Osteoblast (primary cell): ENCODE data around the gene ZNF860. TPM values are rescaled to one million over a fixed set of nuclear protein-coding genes. Genes with fewer than 3 reads are reported as not detected.
A peak's percentile ranks its signal among the peaks of the same experiment; 100 is the strongest.

Experiments
- DNase-seq: peaks from one replicate; pipeline ENCODE4 v3.0.0; 2011; ENCODE audit warnings: low spot score, mixed read lengths; ENCODE audit not compliant: insufficient read length; ENCODE audit errors: missing footprints
- H2AFZ ChIP-seq: 2 replicates; pipeline ENCODE4 v1.6.0; 2011; ENCODE audit warnings: mild to moderate bottlenecking, low read length
- H3K27ac ChIP-seq: 2 replicates; pipeline ENCODE4 v1.5.1; 2011; ENCODE audit warnings: mild to moderate bottlenecking, low read depth, low read length, moderate library complexity
- H3K27me3 ChIP-seq: 2 replicates; pipeline ENCODE4 v1.6.0; 2012; ENCODE audit warnings: mild to moderate bottlenecking, control low read depth, inconsistent platforms, low read length, moderate library complexity; ENCODE audit not compliant: insufficient read depth
- H3K36me3 ChIP-seq: 2 replicates; pipeline ENCODE4 v1.5.1; 2011; ENCODE audit warnings: mild to moderate bottlenecking, low read length, control low read depth, moderate library complexity; ENCODE audit not compliant: insufficient read depth
- H3K4me1 ChIP-seq: 2 replicates; pipeline ENCODE4 v1.5.1; 2011; ENCODE audit warnings: mild to moderate bottlenecking, low read length, control low read depth, moderate library complexity; ENCODE audit not compliant: insufficient read depth
- H3K4me2 ChIP-seq: 2 replicates; pipeline ENCODE4 v1.6.0; 2011; ENCODE audit warnings: mild to moderate bottlenecking, low read length; ENCODE audit not compliant: insufficient read depth
- H3K4me3 ChIP-seq: fragments of 200-600 bp; sonication (generic); 3 replicates; pipeline ENCODE4 v1.5.1; 2012; ENCODE audit warnings: mild to moderate bottlenecking, low read length, inconsistent platforms; ENCODE audit not compliant: insufficient read depth
- H3K79me2 ChIP-seq: 2 replicates; pipeline ENCODE4 v1.6.0; 2012; ENCODE audit warnings: mild to moderate bottlenecking, low read length, control low read depth, inconsistent platforms; ENCODE audit not compliant: insufficient read depth
- H3K9me3 ChIP-seq: 2 replicates; pipeline ENCODE4 v1.5.1; 2011; ENCODE audit warnings: low read depth, low read length, control low read depth
- H4K20me1 ChIP-seq: 2 replicates; pipeline ENCODE4 v1.6.0; 2012; ENCODE audit warnings: mild to moderate bottlenecking, low read length, control low read depth; ENCODE audit not compliant: insufficient read depth
- CTCF ChIP-seq: IDR thresholded peaks from 2 replicates; pipeline ENCODE4 v1.5.1; 2011; ENCODE audit warnings: mild to moderate bottlenecking, low read depth, low read length, moderate library complexity; ENCODE audit errors: extremely low read depth
- total RNA-seq: library from RNA; depleted of rRNA; stranded (reverse); fragments of >200 nt; gene quantifications from 2 replicates; pipeline ENCODE4 v1.2.3, GENCODE V29; 2012

The ZNF860 gene
- total RNA-seq, 1 donor, result 0.72 TPM

- TF ChIP-seq CTCF, result no peak
- H3K27me3 ChIP-seq, result no peaks in the 10 kb centered on the region
- no peaks in the 10 kb centered on the region for H3K9me3 ChIP-seq
- no peak overlapping the region for H3K4me2 ChIP-seq
- no peaks in the 10 kb centered on the region for H3K36me3 ChIP-seq
- no peaks in the 10 kb centered on the region for H4K20me1 ChIP-seq
- H3K4me3 ChIP-seq, result no peak overlapping the region
- peak; percentile 85 for DNase-seq
- H2AFZ ChIP-seq, result no peak overlapping the region
- no peak overlapping the region for H3K27ac ChIP-seq
- no peaks in the 10 kb centered on the region for H3K4me1 ChIP-seq
- no peaks in the 10 kb centered on the region for H3K79me2 ChIP-seq
These were observed 45.0 kb upstream of the ZNF860 start for GRCh38 chr3:31936420-31937060.

DNA sequence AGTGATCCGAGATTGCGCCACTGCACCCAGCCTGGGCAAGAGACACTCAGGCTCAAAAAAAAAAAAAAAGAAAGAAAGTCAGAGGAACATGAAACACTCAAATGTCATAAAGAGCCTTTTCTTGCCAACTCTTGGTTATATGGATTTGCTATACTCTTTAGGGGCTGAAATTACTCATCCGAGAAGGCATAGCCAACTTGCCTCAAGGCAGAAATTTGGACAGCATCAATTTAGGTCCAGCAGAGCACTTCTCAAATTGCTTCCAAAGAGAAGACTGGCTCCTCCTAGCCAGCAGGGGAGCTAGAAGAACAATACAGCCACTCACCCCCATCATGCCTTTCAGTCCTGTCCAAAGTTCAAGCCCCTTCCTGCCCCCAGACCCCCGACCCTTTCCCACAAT lies 44.3 kb upstream of the ZNF860 start:
- no peak for TF ChIP-seq CTCF
- H3K36me3 ChIP-seq, result no peaks in the 10 kb centered on the region
- no peaks in the 10 kb centered on the region for H3K4me1 ChIP-seq
- H3K27me3 ChIP-seq, result no peaks in the 10 kb centered on the region
- no peak overlapping the region for H3K4me2 ChIP-seq
- no peaks in the 10 kb centered on the region for H4K20me1 ChIP-seq
- H3K9me3 ChIP-seq, result no peaks in the 10 kb centered on the region
- no peak overlapping the region for H3K27ac ChIP-seq
- H2AFZ ChIP-seq, result no peak overlapping the region
- DNase-seq, result no peak
- no peaks in the 10 kb centered on the region for H3K79me2 ChIP-seq
- no peak overlapping the region for H3K4me3 ChIP-seq

GRCh38 chr3:31942446-31942845 lies 39.1 kb upstream of the ZNF860 start:
- no peaks in the 10 kb centered on the region for H3K36me3 ChIP-seq
- no peaks in the 10 kb centered on the region for H3K79me2 ChIP-seq
- no peak overlapping the region for H3K27ac ChIP-seq
- no peak overlapping the region for H3K4me3 ChIP-seq
- H3K4me1 ChIP-seq, result peaks cover 5% of the 10 kb centered on the region
- no peaks in the 10 kb centered on the region for H3K27me3 ChIP-seq
- TF ChIP-seq CTCF, result no peak
- DNase-seq, result no peak
- H3K4me2 ChIP-seq, result no peak overlapping the region
- no peaks in the 10 kb centered on the region for H4K20me1 ChIP-seq
- H2AFZ ChIP-seq, result no peak overlapping the region
- no peaks in the 10 kb centered on the region for H3K9me3 ChIP-seq

DNA sequence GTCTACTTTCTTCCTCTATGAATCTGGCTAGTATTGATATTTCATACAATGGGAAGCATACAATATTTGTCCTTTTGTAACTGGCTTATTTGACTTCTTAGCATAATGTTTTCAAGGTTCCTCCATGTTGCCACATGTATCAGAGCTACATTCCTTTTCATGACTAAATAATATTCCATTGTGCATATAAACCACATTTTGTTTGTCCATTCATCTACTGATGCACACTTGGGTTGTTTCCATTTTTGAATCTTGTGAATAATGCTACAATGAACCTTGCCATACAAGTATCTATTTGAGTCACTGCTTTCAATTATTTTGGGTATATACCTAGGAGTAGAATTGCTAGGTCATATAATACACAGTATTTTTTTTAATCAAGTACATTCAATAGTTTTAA lies 38.5 kb upstream of the ZNF860 start:
- Histone ChIP-seq H3K36me3 (no peaks in the 10 kb centered on the region), H2AFZ (no peak overlapping the region)
- TF ChIP-seq CTCF, result no peak

More for the DNA sequence above, 38.5 kb upstream of the ZNF860 start:
- no peaks in the 10 kb centered on the region for H4K20me1 ChIP-seq
- H3K9me3 ChIP-seq, result no peaks in the 10 kb centered on the region
- peaks cover 5% of the 10 kb centered on the region for H3K4me1 ChIP-seq
- H3K27me3 ChIP-seq, result no peaks in the 10 kb centered on the region
- H3K4me2 ChIP-seq, result no peak overlapping the region
- H3K27ac ChIP-seq, result no peak overlapping the region
- no peak overlapping the region for H3K4me3 ChIP-seq
- no peak for DNase-seq
- no peaks in the 10 kb centered on the region for H3K79me2 ChIP-seq
